ENCODE data around the gene TP53AIP1. TPM values are rescaled to one million over a fixed set of nuclear protein-coding genes. Genes with fewer than 3 reads are reported as not detected.
"Not testable (repeated sequence)": the region's sequence is repeated elsewhere in the genome, so short reads cannot be mapped to it uniquely, and the experiment has no call there.

The TP53AIP1 gene
- total RNA-seq, 1 donor = 0.27 TPM

DNA sequence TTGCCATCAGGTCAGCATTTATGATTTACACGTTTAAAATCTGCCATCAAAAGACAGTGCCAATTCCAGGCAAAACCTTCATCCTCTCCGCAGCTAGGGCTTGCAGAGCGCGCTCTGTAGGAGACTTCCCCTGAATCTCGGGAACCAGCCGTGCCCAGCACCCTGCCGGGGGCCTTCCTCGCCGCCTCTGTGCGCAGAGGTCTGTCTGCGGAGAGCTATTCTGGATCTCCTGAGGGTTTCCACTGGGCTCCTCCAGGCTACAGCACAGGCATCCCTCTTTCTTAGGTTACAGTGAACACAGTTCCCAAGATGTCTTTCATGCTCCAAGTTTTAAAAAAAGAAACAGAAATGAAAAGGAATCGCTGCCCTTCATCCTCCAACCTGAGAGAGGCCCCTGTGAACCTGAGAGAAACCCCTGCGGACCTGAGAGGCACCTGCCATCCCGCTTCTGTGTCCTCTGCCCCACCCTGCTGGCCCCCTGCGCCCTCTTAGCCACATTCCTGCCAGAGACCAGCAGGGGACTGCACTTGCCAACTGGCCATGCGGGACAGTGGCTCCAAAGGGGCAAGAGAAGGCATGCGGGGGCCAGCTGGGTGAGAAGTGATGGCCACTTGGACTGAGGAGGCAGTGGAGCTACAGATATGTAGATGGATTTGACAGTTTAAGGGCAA is 16.1 kb downstream of the TP53AIP1 start:
- DNase-seq (ENCODE audit: low read depth in 2 of 3, low spot score in 2 of 3) = no peak

- DNase-seq (ENCODE audit: low read depth in 2 of 3, low spot score in 2 of 3) = no peak
Observed at GRCh38 chr11:128926000-128926399, 16.7 kb downstream of the TP53AIP1 start.

DNA sequence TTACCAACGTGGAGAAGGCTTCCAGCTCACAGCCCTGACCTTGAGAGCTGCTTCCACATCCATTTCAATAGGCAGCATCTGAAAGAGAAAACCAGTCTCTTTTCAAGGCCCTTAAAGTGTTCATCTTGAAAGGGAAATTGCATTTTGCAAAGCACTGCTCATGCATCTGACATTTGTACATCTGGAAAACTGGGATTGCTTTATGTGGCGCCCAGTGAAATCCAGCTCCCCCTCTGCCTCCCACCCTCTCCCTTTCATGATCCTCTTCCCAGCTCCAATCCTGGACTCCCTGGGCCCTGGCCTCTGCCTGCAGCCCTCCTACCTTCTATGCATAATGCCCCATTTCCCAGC is 17.4 kb downstream of the TP53AIP1 start:
- DNase-seq (ENCODE audit: low read depth in 2 of 3, low spot score in 2 of 3) = no peak

- no peak for DNase-seq (ENCODE audit: low read depth in 2 of 3, low spot score in 2 of 3)
Observed at GRCh38 chr11:128924510-128925249, 18.0 kb downstream of the TP53AIP1 start.

- no peak for DNase-seq (ENCODE audit: low read depth in 2 of 3, low spot score in 2 of 3)
Observed at GRCh38 chr11:128924104-128924503, 18.6 kb downstream of the TP53AIP1 start.

DNA sequence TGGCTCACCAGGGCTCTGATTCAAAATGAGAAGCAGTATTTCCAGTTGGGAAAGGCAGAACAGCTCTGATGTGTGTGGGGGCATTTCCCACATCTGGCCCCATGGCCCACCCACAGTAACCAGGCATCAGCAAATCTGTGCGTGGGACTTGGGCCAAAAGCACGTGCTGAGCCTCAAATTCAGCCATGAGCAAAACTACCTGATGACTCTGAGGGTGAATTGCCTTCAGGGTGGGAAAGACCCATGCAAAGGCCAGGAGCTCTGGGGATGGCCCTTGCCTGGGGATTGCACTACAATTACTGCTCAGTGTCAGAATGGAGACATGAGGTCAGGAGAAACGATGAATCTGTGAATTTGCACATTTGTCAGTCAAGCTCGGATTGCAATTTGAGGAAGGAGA is 20.9 kb downstream of the TP53AIP1 start:
- DNase-seq (ENCODE audit: low read depth in 2 of 3, low spot score in 2 of 3) = no peak

GRCh38 chr11:128920666-128921065 is 22.0 kb downstream of the TP53AIP1 start:
- no peak for DNase-seq (ENCODE audit: low read depth in 2 of 3, low spot score in 2 of 3)

- not testable (repeated sequence) for DNase-seq (ENCODE audit: low read depth in 2 of 3, low spot score in 2 of 3)
Observed at GRCh38 chr11:128919635-128920034, 23.0 kb downstream of the TP53AIP1 start.

- peak in 2 of 3 donors; percentile 31 to 33 for DNase-seq (ENCODE audit: low read depth in 2 of 3, low spot score in 2 of 3)
Observed at GRCh38 chr11:128919216-128919615, 23.5 kb downstream of the TP53AIP1 start.

DNA sequence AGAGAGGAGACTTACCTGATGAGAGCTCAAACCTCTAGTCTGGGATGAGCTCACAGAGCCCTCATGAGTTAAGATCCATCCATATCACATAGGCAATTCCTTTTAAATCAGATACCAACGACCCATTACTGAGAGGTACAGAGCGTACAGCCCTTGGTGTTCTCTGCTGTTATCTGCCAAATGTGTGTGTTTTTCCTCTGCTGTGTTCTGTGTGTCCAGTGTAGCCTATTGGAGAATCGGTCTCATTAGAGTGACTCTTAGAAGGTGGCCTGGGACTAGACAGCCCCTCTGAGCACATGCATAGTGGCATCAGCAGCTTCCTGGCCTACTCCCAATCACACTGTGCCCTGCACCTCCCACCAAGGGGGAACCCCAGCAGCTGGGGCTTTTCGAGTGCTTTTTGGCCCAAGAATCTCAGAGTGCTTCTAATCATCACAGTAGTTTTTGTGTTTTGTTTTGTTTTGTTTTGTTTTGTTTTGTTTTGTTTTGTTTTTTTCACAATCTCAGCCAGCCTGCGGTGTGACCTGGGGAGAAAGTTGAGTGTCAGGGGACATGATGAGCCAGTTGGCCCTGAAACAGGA is 25.4 kb downstream of the TP53AIP1 start:
- peak in 1 of 3 donors; percentile 16 for DNase-seq (ENCODE audit: low read depth in 2 of 3, low spot score in 2 of 3)

- DNase-seq (ENCODE audit: low read depth in 2 of 3, low spot score in 2 of 3) = peak in 1 of 3 donors; percentile 38
Observed at GRCh38 chr11:128916681-128917080, 26.0 kb downstream of the TP53AIP1 start.

DNA sequence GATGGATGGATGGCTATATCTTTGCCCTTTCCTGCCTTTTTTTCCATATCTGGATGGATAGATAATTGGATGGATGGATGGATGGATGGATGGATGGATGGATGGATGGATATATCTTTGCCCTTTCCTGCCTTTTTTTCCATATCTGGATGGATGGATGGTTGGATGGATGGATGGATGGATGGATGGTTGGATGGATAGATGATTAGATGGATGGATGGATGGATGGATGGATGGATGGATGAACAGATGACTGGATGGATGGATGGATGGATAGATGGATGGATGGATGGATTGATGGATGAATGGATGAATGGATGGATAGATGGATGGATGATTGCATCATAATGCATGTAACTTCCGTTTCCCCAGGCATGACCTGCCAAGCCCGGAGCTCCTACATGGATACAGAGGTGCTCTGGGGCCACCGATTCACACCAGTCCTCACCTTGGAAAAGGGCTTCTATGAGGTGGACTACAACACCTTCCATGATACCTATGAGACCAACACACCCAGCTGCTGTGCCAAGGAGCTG is 26.6 kb downstream of the TP53AIP1 start:
- DNase-seq (ENCODE audit: low read depth in 2 of 3, low spot score in 2 of 3) = no peak

- no peak for DNase-seq (ENCODE audit: low read depth in 2 of 3, low spot score in 2 of 3)
Observed at GRCh38 chr11:128915149-128915521, 27.5 kb downstream of the TP53AIP1 start.

DNA sequence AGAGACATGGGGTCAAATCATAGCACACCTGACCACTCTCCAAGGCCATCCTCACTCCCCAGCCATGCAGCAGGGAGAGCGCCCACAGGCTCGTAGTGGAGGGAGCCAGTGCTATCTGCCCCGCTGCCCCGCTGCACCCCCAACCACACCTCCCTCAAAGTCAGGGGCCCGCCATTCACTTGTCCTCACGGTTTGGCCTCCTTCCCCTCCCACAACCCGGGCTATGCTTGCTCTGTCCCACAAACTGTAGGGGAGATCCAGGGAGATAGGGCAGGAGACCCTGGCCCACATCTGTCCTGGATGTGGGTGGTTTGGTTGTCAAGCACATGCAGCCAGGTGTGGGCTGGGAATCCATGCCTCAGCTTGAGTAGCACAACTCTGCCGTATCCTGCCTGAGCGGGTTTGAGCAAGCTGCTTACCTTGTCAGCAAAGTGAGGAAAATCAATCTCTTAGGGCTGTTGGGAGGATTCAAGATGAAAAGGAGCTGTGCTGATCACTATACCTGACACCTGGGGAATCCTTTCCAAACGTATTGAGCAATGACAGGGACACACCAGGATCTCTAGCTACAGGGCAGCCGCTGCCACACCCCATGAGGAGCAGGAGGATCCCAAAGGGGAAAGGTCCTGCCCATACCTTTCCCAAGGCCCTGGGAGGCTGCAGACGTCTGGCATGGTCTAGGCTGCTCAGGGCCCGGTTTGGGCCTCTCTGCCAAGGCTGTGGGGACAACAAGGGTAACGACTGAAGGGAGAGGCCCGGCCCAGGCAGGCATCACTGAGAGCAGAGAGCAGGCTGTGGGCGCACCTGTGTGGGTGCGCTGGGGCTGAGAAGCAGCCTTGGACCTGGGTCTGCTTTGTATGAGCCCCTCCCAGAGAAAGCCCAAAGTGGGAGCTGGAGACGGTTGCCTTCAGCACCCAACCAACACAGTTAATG is 28.2 kb downstream of the TP53AIP1 start:
- no peak for DNase-seq (ENCODE audit: low read depth in 2 of 3, low spot score in 2 of 3)

- no peak for DNase-seq (ENCODE audit: low read depth in 2 of 3, low spot score in 2 of 3)
Observed at GRCh38 chr11:128913806-128914205, 28.9 kb downstream of the TP53AIP1 start.

- DNase-seq (ENCODE audit: low read depth in 2 of 3, low spot score in 2 of 3) = no peak
Observed at GRCh38 chr11:128911701-128912100, 31.0 kb downstream of the TP53AIP1 start.

DNA sequence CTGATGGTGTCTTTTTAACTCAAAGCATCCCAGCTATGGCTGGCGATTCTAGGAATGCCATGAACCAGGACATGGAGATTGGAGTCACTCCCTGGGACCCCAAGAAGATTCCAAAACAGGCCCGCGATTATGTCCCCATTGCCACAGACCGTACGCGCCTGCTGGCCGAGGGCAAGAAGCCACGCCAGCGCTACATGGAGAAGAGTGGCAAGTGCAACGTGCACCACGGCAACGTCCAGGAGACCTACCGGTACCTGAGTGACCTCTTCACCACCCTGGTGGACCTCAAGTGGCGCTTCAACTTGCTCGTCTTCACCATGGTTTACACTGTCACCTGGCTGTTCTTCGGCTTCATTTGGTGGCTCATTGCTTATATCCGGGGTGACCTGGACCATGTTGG is 31.4 kb downstream of the TP53AIP1 start:
- no peak for DNase-seq (ENCODE audit: low read depth in 2 of 3, low spot score in 2 of 3)

GRCh38 chr11:128910576-128910975 is 32.1 kb downstream of the TP53AIP1 start:
- DNase-seq (ENCODE audit: low read depth in 2 of 3, low spot score in 2 of 3) = no peak

DNA sequence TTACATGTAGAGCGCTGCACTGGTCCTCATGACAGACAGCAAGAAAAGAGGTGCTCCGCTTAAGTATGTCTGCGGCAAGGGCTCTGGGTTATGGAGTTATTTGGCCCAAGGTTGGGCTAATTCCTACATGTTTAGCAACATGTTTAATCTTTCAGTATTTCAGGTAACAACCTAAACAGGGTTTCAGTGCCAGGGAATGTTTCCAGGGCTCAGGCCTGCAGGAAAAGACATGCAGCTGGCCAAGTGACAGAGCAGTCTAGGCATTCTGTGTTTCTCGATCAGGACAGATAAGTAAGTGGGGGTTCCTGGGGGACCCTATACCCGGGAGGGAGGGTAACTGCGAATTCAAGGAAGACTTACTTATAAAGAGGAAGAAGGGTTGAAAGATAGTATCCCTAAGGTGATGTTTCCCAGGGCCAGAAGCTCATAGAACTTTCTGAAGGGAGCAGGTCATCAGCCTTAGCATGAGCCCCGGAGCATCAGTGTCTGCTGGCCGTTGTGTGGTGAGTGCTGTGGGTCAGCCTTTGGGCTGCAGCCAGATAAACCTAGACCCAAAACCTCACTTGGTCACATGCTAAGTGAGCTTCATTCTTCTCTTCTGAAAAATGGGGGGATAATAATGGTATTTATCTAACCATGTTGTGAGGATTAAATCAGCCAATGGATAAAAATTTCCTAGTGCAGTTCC is 33.1 kb downstream of the TP53AIP1 start:
- DNase-seq (ENCODE audit: low read depth in 2 of 3, low spot score in 2 of 3) = no peak
